ENCODE results near the gene USP30.

GRCh38 chr12:109033239-109034196, 18.9 kb upstream of the USP30 start:
- TF ChIP-seq CTCF (IDR thresholded peaks at IDR 0.05), result no peak
- no peak for TF ChIP-seq POLR2A (IDR thresholded peaks at IDR 0.05)
- TF ChIP-seq POLR2AphosphoS5 (IDR thresholded peaks at IDR 0.05), result no peak

Data from breast epithelium (tissue), 3 donors.